H1 (cell line): ENCODE results near the gene CPSF4. TPM values are rescaled to one million over a fixed set of nuclear protein-coding genes. Genes with fewer than 3 reads are reported as not detected.

Source experiments
- CTCF ChIA-PET: fragments of 300-600 bp; sonication (Branson Sonifier 250); formaldehyde crosslinking; loops from one replicate; lab custom pipeline; 2021; ENCODE audit not compliant: partially characterized antibody; lab: Charles Lee
- POLR2A ChIA-PET: fragments of 300-600 bp; sonication (Branson Sonifier 250); formaldehyde crosslinking; loops from one replicate; lab custom pipeline; 2021; ENCODE audit warnings: inconsistent platforms; ENCODE audit not compliant: partially characterized antibody; lab: Charles Lee
- DNase-seq, 2 experiments: peaks; one replicate each; pipeline versions ENCODE4 v3.0.0 to v3.0.0-alpha.2; 2010 to 2022; ENCODE audit warnings: low spot score in 2 of 2, low read depth in 1 of 2, mixed read lengths in 1 of 2
- FAIRE-seq: peaks from 2 replicates; lab custom pipeline; 2011; peaks lifted over from hg19 to GRCh38; lab: Jason Lieb, UNC
- H2AFZ ChIP-seq: 2 replicates; pipeline ENCODE4 v1.8.1; 2012; ENCODE audit warnings: low read length, inconsistent platforms
- H2AK5ac ChIP-seq: 2 replicates; pipeline ENCODE4 v1.6.1; 2013; ENCODE audit warnings: low read depth, low read length
- H2BK120ac ChIP-seq: replicated peaks from 2 replicates; pipeline ENCODE3; 2013; ENCODE audit warnings: low read depth, low read length, inconsistent platforms
- H2BK12ac ChIP-seq: 2 replicates; pipeline ENCODE4 v1.6.1; 2013; ENCODE audit warnings: low read depth, low read length
- H2BK15ac ChIP-seq: 2 replicates; pipeline ENCODE4 v1.6.1; 2013; ENCODE audit warnings: low read length
- H2BK20ac ChIP-seq: 2 replicates; pipeline ENCODE4 v1.6.1; 2013; ENCODE audit warnings: low read length
- H2BK5ac ChIP-seq: 2 replicates; pipeline ENCODE4 v1.6.1; 2013; ENCODE audit warnings: low read depth, low read length
- H3K14ac ChIP-seq: 2 replicates; pipeline ENCODE4 v1.6.1; 2013; ENCODE audit warnings: inconsistent platforms; ENCODE audit not compliant: insufficient read length
- H3K18ac ChIP-seq: 2 replicates; pipeline ENCODE4 v1.6.1; 2013; ENCODE audit warnings: low read length; ENCODE audit errors: extremely low read depth
- H3K23ac ChIP-seq: 2 replicates; pipeline ENCODE4 v1.6.1; 2013; ENCODE audit warnings: inconsistent platforms; ENCODE audit not compliant: insufficient read length
- H3K23me2 ChIP-seq: 2 replicates; pipeline ENCODE4 v1.6.1; 2013; ENCODE audit warnings: low read depth, low read length
- H3K27ac ChIP-seq: 2 replicates; pipeline ENCODE4 v1.6.1; 2011; ENCODE audit warnings: low read depth, low read length, inconsistent platforms
- H3K27me3 ChIP-seq, 4 experiments: replicated peaks in 1 of 4; 1 replicate in 1 of 4; 2 replicates in 3 of 4; pipeline versions ENCODE4 v1.6.1 to v1.8.1; 2011 to 2013; ENCODE audit warnings: low read length in 3 of 4, mild to moderate bottlenecking in 3 of 4, inconsistent platforms in 2 of 4, mixed read lengths in 2 of 4, moderate library complexity in 1 of 4; ENCODE audit not compliant: control insufficient read depth in 3 of 4, insufficient read depth in 3 of 4; ENCODE audit errors: extremely low read depth in 1 of 4
- H3K36me3 ChIP-seq, 4 experiments: 2 replicates each; pipeline versions ENCODE4 v1.6.1 to v1.8.1; 2011 to 2013; ENCODE audit warnings: mild to moderate bottlenecking in 4 of 4, low read length in 3 of 4, moderate library complexity in 2 of 4, control low read depth in 1 of 4, inconsistent platforms in 1 of 4; ENCODE audit not compliant: insufficient read depth in 4 of 4, control insufficient read depth in 2 of 4
- H3K4ac ChIP-seq: replicated peaks from 2 replicates; pipeline ENCODE3; 2013; ENCODE audit warnings: low read length, low read depth, mixed read lengths, inconsistent platforms; ENCODE audit not compliant: insufficient read length
- H3K4me1 ChIP-seq, 4 experiments: replicated peaks in 1 of 4; 1 replicate in 1 of 4; 2 replicates in 3 of 4; pipeline versions ENCODE4 v1.6.1 to v1.8.1; 2011 to 2013; ENCODE audit warnings: low read length in 3 of 4, inconsistent platforms in 2 of 4, mixed read lengths in 1 of 4; ENCODE audit not compliant: insufficient read depth in 4 of 4, control insufficient read depth in 3 of 4
- H3K4me2 ChIP-seq, 2 experiments: 2 replicates each; pipeline versions ENCODE4 v1.6.1 to v1.8.1; 2011 to 2013; ENCODE audit warnings: low read depth in 2 of 2, low read length in 2 of 2, control low read depth in 1 of 2, inconsistent platforms in 1 of 2, mild to moderate bottlenecking in 1 of 2; ENCODE audit not compliant: insufficient read depth in 1 of 2
- H3K4me3 ChIP-seq, 4 experiments: fragments of 200-600, 300-600 bp in 1 of 4; sonication (generic), shearing (Covaris generic), sonication (Bioruptor Twin) in 1 of 4; 2 replicates each; pipeline versions ENCODE4 v1.5.1 to v1.8.1; 2011 to 2016; ENCODE audit warnings: low read length in 4 of 4, low read depth in 3 of 4, control low read depth in 2 of 4, inconsistent platforms in 2 of 4, mild to moderate bottlenecking in 2 of 4, mixed read lengths in 1 of 4, moderate library complexity in 1 of 4; ENCODE audit not compliant: insufficient read depth in 2 of 4; ENCODE audit errors: extremely low read depth in 1 of 4
- H3K56ac ChIP-seq: replicated peaks from 2 replicates; pipeline ENCODE3; 2013; ENCODE audit warnings: low read depth, mild to moderate bottlenecking, mixed read lengths, low read length, inconsistent platforms; ENCODE audit not compliant: insufficient read length
- H3K79me1 ChIP-seq: 2 replicates; pipeline ENCODE4 v1.6.1; 2013; ENCODE audit warnings: low read depth, low read length, control low read depth
- H3K79me2 ChIP-seq, 2 experiments: 2 replicates each; pipeline versions ENCODE4 v1.6.1 to v1.8.1; 2012 to 2013; ENCODE audit warnings: low read length in 2 of 2, mild to moderate bottlenecking in 2 of 2, inconsistent platforms in 1 of 2; ENCODE audit not compliant: insufficient read depth in 2 of 2, control insufficient read depth in 1 of 2
- H3K9ac ChIP-seq, 4 experiments: replicated peaks in 1 of 4; 1 replicate in 1 of 4; 2 replicates in 3 of 4; pipeline versions ENCODE4 v1.6.1 to v1.8.1; 2011 to 2013; ENCODE audit warnings: low read depth in 3 of 4, low read length in 3 of 4, control low read depth in 2 of 4, mild to moderate bottlenecking in 2 of 4, moderate library complexity in 2 of 4, inconsistent platforms in 1 of 4; ENCODE audit errors: extremely low read depth in 1 of 4
- H3K9me3 ChIP-seq, 2 experiments: 2 replicates each; pipeline versions ENCODE4 v1.6.1 to v1.8.1; 2012 to 2013; ENCODE audit warnings: mild to moderate bottlenecking in 2 of 2, moderate library complexity in 2 of 2, control low read depth in 1 of 2, inconsistent platforms in 1 of 2, low read depth in 1 of 2, low read length in 1 of 2, mixed read lengths in 1 of 2; ENCODE audit not compliant: insufficient read depth in 2 of 2
- H4K20me1 ChIP-seq, 2 experiments: replicated peaks in 1 of 2; 2 replicates each; pipeline versions ENCODE3 to v1.8.1; 2011 to 2013; ENCODE audit warnings: inconsistent platforms in 2 of 2, low read length in 2 of 2, mild to moderate bottlenecking in 1 of 2; ENCODE audit not compliant: insufficient read depth in 2 of 2, control insufficient read depth in 1 of 2
- H4K5ac ChIP-seq: 2 replicates; pipeline ENCODE4 v1.6.1; 2013; ENCODE audit warnings: low read length, low read depth, mixed read lengths, inconsistent platforms; ENCODE audit not compliant: insufficient read length
- H4K8ac ChIP-seq: 2 replicates; pipeline ENCODE4 v1.8.0; 2013; ENCODE audit warnings: mild to moderate bottlenecking, moderate library complexity, low read length, inconsistent platforms; ENCODE audit not compliant: insufficient read depth; ENCODE audit errors: extremely low read depth
- H4K91ac ChIP-seq: replicated peaks from 2 replicates; pipeline ENCODE3; 2013; ENCODE audit warnings: low read length, mixed read lengths, inconsistent platforms; ENCODE audit not compliant: insufficient read length
- CREB1 ChIP-seq: IDR thresholded peaks from 2 replicates; pipeline ENCODE4 v1.6.1; 2012; ENCODE audit warnings: inconsistent platforms
- EP300 ChIP-seq, 2 experiments: IDR thresholded peaks; 1 replicate in 1 of 2; 2 replicates in 1 of 2; pipeline ENCODE4 v1.6.1; 2011 to 2012; ENCODE audit warnings: low read depth in 2 of 2, low read length in 2 of 2, mild to moderate bottlenecking in 2 of 2, borderline replicate concordance in 1 of 2, inconsistent platforms in 1 of 2, moderate library complexity in 1 of 2
- JUN ChIP-seq: IDR thresholded peaks from 2 replicates; pipeline ENCODE4 v1.6.1; 2011; ENCODE audit warnings: low read depth, mild to moderate bottlenecking, improper control_type of control experiment, low read length
- KDM1A ChIP-seq: fragments of 200-600, 300-600 bp; sonication (generic); IDR thresholded peaks from 2 replicates; pipeline ENCODE4 v1.7.1; 2016; ENCODE audit warnings: mild to moderate bottlenecking, low read length, borderline replicate concordance
- MAX ChIP-seq: IDR thresholded peaks from 2 replicates; pipeline ENCODE4 v1.6.1; 2012; ENCODE audit warnings: inconsistent platforms
- PHF8 ChIP-seq: fragments of 200-600 bp; sonication (generic); conservative IDR thresholded peaks from 2 replicates; pipeline ENCODE4 v1.7.1; 2012; ENCODE audit warnings: low read depth, mild to moderate bottlenecking, inconsistent platforms, low read length, moderate library complexity
- SIN3A ChIP-seq, 2 experiments: IDR thresholded peaks in 1 of 2; conservative IDR thresholded peaks in 1 of 2; 2 replicates each; pipeline ENCODE4 v1.6.1; 2011 to 2012; ENCODE audit warnings: low read length in 2 of 2, improper control_type of control experiment in 1 of 2, low read depth in 1 of 2, mild to moderate bottlenecking in 1 of 2
- SRF ChIP-seq: IDR thresholded peaks from 2 replicates; pipeline ENCODE4 v1.6.1; 2011; ENCODE audit warnings: mild to moderate bottlenecking, low read depth, low read length, moderate library complexity
- TAF1 ChIP-seq: IDR thresholded peaks from 2 replicates; pipeline ENCODE4 v1.6.1; 2011; ENCODE audit warnings: mild to moderate bottlenecking, low read depth, low read length
- WGBS, 2 experiments: shearing (Covaris generic) in 1 of 2; methylation state at CpG; one replicate each; pipeline versions ENCODE4 v1.1.6 to v1.1.7; 2013 to 2015; ENCODE audit warnings: low lambda C conversion rate in 2 of 2, mixed read lengths in 2 of 2, inconsistent platforms in 1 of 2, low coverage in 1 of 2, missing lambda C conversion rate in 1 of 2; ENCODE audit not compliant: insufficient replicate concordance in 2 of 2, insufficient coverage in 1 of 2, insufficient read length in 1 of 2; ENCODE audit errors: extremely low coverage in 1 of 2, missing lambda C conversion rate in 1 of 2; 5-methylcytosine and 5-hydroxymethylcytosine counted together
- polyA plus RNA-seq, 7 experiments: library from polyadenylated mRNA; depleted of rRNA in 3 of 7; stranded (reverse) in 5 of 7; unstranded in 2 of 7; fragments of >200 nt in 5 of 7; fragments of 200-250 nt in 2 of 7; gene quantifications; 1 replicate in 5 of 7; 2 replicates in 1 of 7; 4 replicates in 1 of 7; pipeline versions ENCODE4 v1.2.1 to v1.2.3, GENCODE V29; 2011 to 2013; ENCODE audit warnings: missing spikeins in 2 of 7, mixed read lengths in 2 of 7
- total RNA-seq: library from RNA; stranded (reverse); fragmentation: NEBNext Ultra II Directional; extraction: Animal tissue kit (Norgen Biotek cat#: 25700); gene quantifications from 2 replicates; pipeline ENCODE4 v1.2.1, GENCODE V29; 2021

Gene CPSF4
- total and polyA plus RNA-seq, 2 of the 8 experiments (the other 6 are each of a cell fraction or from before 2014, with no cell fraction given), result 77.5 to 103 TPM

- Histone ChIP-seq H2AFZ (0 out of 2 replicates have a peak overlapping the region, but pooled peaks have one; percentile 1), H4K5ac (peak overlapping the region; percentile 60), H2BK12ac (peak overlapping the region; percentile 55; the same call in 1 of the 2 replicates), H3K23me2 (peaks cover 13% of the 10 kb centered on the region), H3K4me2 (peak overlapping the region; percentile 74 to 87), H3K4me3 (peak overlapping the region; percentile 93 to 99 (median 97)), H4K91ac (no peak overlapping the region), H3K36me3 (peaks cover 10 to 41% (median 25%) of the 10 kb centered on the region in 4 experiments), H3K4ac (peak overlapping the region; percentile 46), H3K27me3 (no peaks in the 10 kb centered on the region), H2BK120ac (no peak overlapping the region), H2AK5ac (0 out of 2 replicates have a peak overlapping the region, but pooled peaks have one; percentile 46), H3K9me3 (no peaks in the 10 kb centered on the region), H4K8ac (no peak overlapping the region), H4K20me1 (peaks cover 12 to 17% of the 10 kb centered on the region in 2 experiments), H2BK15ac (no peak overlapping the region), H3K9ac (peak overlapping the region; percentile 92 to 99 (median 96)), H3K4me1 (peaks cover 0 to 5% (median 3%) of the 10 kb centered on the region in 4 experiments; a peak in 2 of 7 replicates), H3K79me2 (peaks cover 34 to 64% of the 10 kb centered on the region in 2 experiments), H3K23ac (no peak overlapping the region), H3K27ac (peak overlapping the region; percentile 100), H3K14ac (no peak overlapping the region), H2BK20ac (no peak overlapping the region), H3K79me1 (peaks cover 20% of the 10 kb centered on the region), H2BK5ac (peak overlapping the region; percentile 100), H3K56ac (peak overlapping the region; percentile 24), H3K18ac (peak overlapping the region; percentile 74; the same call in 1 of the 2 replicates)
- CTCF ChIA-PET, result interaction anchor here (0.8 to 1.3 kb wide), 6 partner anchors 9 to 84 kb away, joined by 3 to 8 read pairs (median 3); partner anchors contain the start of gene ARPC1A
- FAIRE-seq (no peak), DNase-seq (no peak)
- WGBS, 2 experiments, result 2% methylated on average over 18 of the region's 18 CpGs; no CpG with 5 or more reads in 1 of the 2 experiments
- POLR2A ChIA-PET, result interaction anchor here (0.7 to 8.4 kb wide), 35 partner anchors 9 to 529 kb away, joined by 3 to 150 read pairs (median 6); partner anchors contain the start of genes ARPC1A, ARPC1B, ATP5MF and CPSF4
- TF ChIP-seq PHF8, result no peak; the same call in 1 of the 2 replicates
- TF ChIP-seq CREB1, result no peak
- TF ChIP-seq SIN3A (conservative IDR thresholded peaks at IDR 0.05 in 1 of 2, IDR thresholded peaks at IDR 0.05 in 1 of 2; ENCODE audit: low read depth in 1 of 2, low read length in 2 of 2), result no peak
- TF ChIP-seq SRF, result no peak
- no peak for TF ChIP-seq EP300 (IDR thresholded peaks at IDR 0.05; ENCODE audit: borderline replicate concordance in 1 of 2, low read depth in 2 of 2, low read length in 2 of 2)
- TF ChIP-seq MAX, result no peak
- TF ChIP-seq KDM1A, result no peak
- TF ChIP-seq JUN, result no peak
- TF ChIP-seq TAF1, result no peak
Observed at GRCh38 chr7:99409192-99409572, 29.6 kb upstream of the CPSF4 start.
